ENCODE data around the gene NRCAM.

The NRCAM gene

DNA sequence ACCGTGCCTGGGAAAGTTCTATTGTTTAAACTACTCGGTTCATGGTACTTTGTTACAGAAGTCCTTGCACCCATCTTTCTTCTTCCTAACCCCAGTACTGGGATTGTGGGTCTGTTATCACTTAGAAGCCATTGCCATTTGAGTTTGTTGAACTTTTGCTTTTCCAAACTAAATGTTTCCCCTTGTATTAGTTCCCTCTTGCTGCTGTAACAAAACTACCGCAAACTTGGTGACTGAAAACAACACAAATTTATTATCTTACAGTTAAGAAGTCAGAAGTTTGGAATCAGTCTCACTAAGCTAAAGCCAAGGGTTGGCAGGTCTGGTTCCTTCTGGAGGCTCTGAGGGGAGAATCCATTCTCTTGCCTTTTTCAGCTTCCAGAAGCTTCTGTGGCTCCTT lies 319.2 kb downstream of the NRCAM start:
- no peak for DNase-seq (ENCODE audit: low read depth in 2 of 2, low spot score in 1 of 2)

DNA sequence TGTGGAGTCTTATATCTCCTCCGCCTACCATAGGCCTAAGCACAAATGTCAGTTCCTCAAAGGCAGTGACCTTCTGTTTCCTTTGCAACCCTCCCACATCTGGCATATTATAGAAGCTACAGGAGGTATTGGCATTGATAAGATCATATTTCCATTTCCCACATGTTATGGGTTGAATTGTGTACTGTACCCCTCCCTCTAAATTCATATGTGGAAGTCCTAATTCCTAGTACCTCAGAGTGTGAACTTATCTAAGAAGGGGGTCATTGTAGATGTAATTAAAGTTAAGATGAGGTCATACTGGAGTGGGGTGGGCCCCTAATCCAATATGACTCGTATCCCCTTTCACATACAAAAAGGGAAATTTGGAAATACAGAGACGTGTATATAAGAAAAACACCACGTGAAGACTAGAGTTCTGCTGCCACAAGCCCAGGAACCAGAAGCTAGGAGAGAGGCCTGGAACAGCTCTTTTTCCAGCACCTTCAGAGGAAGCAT lies 320.0 kb downstream of the NRCAM start:
- DNase-seq (ENCODE audit: low read depth in 2 of 2, low spot score in 1 of 2), result no peak

DNA sequence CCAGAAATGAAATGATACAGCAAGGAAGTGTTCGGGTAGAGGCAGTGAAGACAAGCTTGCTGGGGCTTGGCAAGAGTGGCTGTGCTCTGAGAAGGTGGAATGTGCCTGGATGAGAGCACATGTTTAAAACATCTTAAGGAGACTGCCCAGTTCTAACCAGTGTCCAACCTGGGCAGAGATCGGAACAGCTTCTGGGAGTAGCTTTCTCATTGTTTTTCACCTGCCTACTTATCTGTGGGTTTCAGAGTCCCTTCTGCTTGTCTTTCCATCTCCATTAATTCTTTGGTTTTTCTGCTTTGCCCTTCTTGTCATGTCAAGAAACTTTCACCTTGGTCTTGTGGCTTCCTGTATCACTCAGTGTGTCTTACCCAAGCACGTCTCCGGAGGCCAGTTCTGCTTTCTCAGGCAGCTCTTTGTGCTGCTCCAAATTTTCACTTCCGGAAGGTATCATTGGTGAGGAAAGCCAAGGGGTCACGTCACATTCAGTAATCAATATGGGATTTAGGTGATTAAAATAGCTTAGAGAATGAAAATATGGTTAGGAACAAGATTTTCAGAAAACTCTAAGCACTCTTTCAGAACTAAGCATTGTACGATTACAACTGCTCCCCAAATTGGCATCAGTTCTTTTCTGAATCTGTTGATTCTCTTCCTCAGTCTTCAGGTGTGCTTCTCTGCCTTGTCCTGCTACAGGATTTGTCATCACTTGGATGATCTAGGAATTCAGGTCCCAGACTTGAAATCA lies 320.6 kb downstream of the NRCAM start:
- DNase-seq (ENCODE audit: low read depth in 2 of 2, low spot score in 1 of 2), result no peak

DNA sequence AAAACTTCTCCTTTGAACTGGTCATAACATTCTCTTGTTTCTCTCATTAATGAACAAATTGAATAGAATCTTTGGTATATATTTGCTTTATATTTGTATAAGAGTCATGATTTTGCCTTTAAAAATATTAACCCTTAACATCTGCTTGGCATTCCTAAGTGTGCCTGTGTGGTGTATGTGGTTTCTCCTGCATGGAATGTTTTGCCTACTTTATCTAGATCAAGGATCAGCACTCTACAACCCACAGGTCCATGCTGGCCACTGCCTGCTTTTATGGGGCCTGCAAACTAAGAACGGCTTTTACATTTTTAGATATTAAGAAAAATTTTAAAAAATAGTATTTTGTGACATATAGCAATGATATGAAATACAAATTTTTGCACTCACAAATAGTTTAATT lies 321.8 kb downstream of the NRCAM start:
- DNase-seq (ENCODE audit: low read depth in 2 of 2, low spot score in 1 of 2), result no peak

GRCh38 chr7:108132551-108133265 lies 323.5 kb downstream of the NRCAM start:
- DNase-seq (ENCODE audit: low read depth in 2 of 2, low spot score in 1 of 2), result no peak

DNA sequence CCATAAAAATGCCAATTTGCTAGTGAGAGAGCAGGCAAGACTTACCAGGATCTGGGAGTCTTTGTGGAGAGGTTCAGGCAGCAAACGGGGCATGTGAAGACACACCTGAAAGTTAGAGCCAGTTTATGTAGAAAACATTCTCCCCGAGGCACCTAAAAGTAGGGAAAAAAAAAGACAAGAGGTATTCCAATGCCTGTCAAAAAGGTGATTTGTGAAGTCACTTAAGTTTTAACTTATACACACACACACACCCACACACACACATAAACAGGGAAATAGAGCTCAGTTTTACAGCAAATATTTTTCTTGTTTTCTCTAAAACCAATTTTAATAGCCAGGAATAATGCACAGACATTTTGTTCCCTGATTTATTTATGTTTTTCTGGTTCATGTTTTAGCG lies 326.0 kb downstream of the NRCAM start, which contains the start of gene LAMB4:
Gene LAMB4 (minus strand): TSS at position 101 of the 400 bp plus-strand sequence. CDS start 7,197 bp downstream, outside the sequence.
- no peak for DNase-seq (ENCODE audit: low read depth in 2 of 2, low spot score in 1 of 2)

DNA sequence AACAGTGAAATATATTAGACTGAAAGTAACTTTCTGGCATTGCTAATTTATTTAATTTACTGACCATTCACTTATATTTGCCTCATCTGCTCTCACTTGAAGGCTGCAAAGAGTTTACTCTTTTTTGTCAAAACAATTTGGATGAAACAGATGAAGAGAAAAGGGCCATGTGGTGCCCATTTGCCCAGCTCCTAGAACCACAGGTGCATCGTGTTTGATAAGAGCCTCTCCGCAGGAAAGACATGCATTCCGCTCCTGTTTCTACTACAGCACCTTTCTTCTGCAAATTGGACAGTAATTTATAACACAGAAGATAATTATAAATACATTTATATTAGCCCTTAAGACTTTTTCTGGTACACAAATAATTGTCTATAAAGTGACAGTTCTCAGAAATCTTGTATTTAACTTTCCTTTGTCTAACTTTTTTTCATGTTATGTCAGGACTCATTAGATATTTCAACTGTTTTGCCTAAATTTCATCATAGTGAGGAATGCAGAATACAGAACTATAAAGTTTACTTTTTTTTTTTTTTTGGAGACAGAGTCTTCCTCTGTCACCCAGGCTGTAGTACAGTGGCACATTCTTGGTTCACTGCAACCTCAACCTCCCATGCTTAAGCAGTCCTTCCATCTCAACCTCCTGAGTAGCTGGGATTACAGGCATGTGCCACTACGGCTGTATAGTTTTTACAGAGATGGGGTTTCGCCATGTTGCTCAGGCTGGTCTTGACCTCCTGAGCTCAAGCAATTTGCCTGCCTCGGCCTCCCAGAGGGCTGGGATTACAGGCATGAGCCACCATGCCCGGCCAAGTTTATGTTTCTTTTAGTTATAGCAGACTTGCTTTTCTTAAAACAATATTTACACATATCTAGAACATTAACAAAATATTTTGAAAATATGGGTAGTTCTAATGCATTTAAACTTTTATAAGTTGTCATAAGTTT lies 326.9 kb downstream of the NRCAM start:
- DNase-seq (ENCODE audit: low read depth in 2 of 2, low spot score in 1 of 2), result no peak

- DNase-seq (ENCODE audit: low read depth in 2 of 2, low spot score in 1 of 2), result no peak
Measured at GRCh38 chr7:108128514-108128913, 327.7 kb downstream of the NRCAM start.

DNA sequence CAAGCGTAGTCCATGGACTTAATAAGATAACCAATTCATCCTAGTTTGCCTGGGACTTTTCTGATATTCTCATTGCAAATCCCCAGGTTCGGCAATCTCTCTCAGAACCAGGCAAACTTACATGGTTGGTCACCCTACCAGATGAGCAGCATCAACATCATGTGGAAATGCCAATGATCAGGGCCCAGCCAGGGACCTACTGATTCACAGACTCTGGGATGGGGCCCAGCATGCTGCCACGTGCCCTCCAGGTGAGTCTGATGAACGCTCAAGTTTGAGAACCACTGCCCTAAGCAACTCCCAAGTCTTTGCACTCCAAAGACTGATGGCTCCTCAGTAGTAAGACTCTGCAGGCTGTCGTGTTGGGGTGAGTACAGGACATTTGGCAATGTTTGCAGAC lies 328.8 kb downstream of the NRCAM start:
- no peak for DNase-seq (ENCODE audit: low read depth in 2 of 2, low spot score in 1 of 2)

- no peak for DNase-seq (ENCODE audit: low read depth in 2 of 2, low spot score in 1 of 2)
Measured at GRCh38 chr7:108124820-108125219, 331.4 kb downstream of the NRCAM start.

- DNase-seq (ENCODE audit: low read depth in 2 of 2, low spot score in 1 of 2), result no peak
Measured at GRCh38 chr7:108122181-108122580, 334.1 kb downstream of the NRCAM start.

DNA sequence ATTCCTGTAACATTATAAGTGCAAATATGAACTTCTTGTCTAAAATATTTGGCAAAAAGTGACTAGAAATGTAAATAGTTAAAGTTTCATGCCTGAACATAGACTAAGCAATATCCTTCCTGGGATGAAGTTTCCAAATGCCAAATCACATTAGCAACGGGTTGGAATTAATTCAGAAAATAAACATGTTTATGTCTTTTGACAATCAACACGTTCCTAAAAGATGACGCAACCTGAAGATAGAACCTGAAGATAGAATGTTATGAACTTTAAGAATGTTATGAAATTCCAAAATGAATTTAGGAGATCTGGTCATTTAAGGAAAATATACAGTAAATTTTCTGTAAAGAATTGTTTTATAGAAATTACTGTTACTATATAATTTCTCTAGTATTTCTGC lies 335.3 kb downstream of the NRCAM start:
- DNase-seq (ENCODE audit: low read depth in 2 of 2, low spot score in 1 of 2), result no peak

DNA sequence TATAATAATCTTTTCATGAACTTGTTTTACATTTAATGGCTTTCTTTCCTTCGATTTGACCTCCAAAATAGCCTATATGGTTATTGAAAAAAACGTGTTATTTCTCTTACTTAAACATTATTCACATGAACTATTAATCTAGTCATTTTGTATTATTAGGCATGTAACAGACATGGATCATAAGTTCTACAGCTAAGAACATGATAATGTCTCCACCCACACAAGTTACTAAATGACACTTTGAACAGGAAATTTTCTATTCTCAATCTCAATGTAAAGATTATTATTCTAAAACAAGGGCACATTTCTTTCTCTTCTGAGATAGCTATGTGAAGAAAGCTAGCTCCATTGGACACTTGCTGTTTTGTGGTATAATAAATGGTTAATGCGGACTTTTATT lies 336.0 kb downstream of the NRCAM start:
- DNase-seq (ENCODE audit: low read depth in 2 of 2, low spot score in 1 of 2), result no peak

DNA sequence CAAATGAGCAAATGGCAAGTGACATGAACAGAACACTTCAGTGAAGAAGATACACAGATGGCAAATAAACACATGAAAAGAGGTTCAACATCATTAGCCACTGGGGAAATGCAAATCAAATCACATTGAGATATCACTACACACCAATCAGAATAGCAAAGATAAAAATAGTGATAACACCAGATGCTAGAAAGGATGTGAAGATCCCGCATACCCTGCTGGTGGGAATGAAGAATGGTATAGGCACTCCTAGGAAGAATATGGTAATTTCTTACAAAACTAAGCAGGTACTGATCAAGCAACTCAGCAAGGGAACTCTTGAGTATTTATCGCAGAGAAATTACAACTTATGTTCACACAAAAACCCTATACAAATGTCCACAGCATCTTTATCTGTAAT lies 337.3 kb downstream of the NRCAM start:
- no peak for DNase-seq (ENCODE audit: low read depth in 2 of 2, low spot score in 1 of 2)

GRCh38 chr7:108114117-108114841 lies 342.0 kb downstream of the NRCAM start:
- no peak for DNase-seq (ENCODE audit: low read depth in 2 of 2, low spot score in 1 of 2)

GRCh38 chr7:108112683-108113082 lies 343.6 kb downstream of the NRCAM start:
- no peak for DNase-seq (ENCODE audit: low read depth in 2 of 2, low spot score in 1 of 2)

DNA sequence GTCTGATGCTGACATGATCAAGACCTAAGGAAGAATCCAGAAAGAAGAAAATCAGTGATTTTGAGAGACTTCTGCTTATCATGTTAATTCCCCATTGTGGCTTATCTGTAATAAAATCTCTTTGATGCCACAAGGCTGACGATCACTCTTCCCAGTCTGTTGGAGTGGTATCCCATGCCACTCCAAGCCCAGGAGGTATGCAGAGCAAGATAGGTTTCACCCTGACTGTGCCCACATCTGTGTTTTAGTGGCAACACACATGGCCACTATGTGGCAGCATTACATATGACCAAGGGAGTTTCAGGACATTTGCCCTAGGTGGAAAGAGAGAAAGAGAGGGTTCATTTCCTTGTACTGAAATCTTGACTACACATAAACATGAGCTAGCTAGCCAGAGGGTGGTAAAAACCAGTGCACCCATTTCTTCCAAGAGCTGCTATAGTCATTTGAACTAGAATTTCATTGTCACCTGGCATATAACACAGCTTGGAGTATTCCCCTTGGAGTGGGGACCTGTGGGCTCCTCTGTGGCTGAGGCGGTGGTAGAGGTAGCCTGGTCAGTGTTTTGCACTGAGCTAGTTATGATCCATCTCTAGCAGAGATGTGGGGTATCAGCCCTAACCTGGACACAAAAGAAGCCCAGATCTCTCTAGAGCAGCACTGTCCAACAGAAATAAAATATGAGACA lies 346.9 kb downstream of the NRCAM start:
- DNase-seq (ENCODE audit: low read depth in 2 of 2, low spot score in 1 of 2), result no peak

- no peak for DNase-seq (ENCODE audit: low read depth in 2 of 2, low spot score in 1 of 2)
Measured at GRCh38 chr7:108108131-108108530, 348.1 kb downstream of the NRCAM start.

- DNase-seq (ENCODE audit: low read depth in 2 of 2, low spot score in 1 of 2), result no peak
Measured at GRCh38 chr7:108104324-108104723, 351.9 kb downstream of the NRCAM start.
